ENCODE results near the gene XNDC1N. TPM values are rescaled to one million over a fixed set of nuclear protein-coding genes. Genes with fewer than 3 reads are reported as not detected.

Gene XNDC1N
- total and polyA plus RNA-seq, 9 of the 15 experiments (the other 6 are each of a cell fraction or from before 2014, with no cell fraction given) = 6.8 to 11.4 (median 9.7) TPM

GRCh38 chr11:71963468-71963867 lies 35.1 kb upstream of the XNDC1N start:
- ChIA-PET CTCF (ENCODE audit: low intra/inter-chr PET ratio) (no interaction called here), POLR2A (no interaction called here)
- H3K4me2 ChIP-seq (ENCODE audit: insufficient read depth, low read length) = no peak overlapping the region
- H3K27ac ChIP-seq (ENCODE audit: extremely low read depth, low read depth, low read length) = no peak overlapping the region
- no peaks in the 10 kb centered on the region for H3K27me3 ChIP-seq (ENCODE audit: control insufficient read depth in 2 of 2, insufficient read depth in 2 of 2, low read length in 2 of 2)
- no peak overlapping the region for H3K4me3 ChIP-seq
- intact Hi-C loops (cut with micrococcal nuclease) (no loop called here), in situ Hi-C loops (cut with MboI) (no loop called here)
- TF ChIP-seq CHD1 (IDR thresholded peaks at IDR 0.05; ENCODE audit: low read length) (no peak), ZNF354B (CRISPR knock-in tag; IDR thresholded peaks at IDR 0.05) (peak; percentile 65), ZNF507 (tag; conservative IDR thresholded peaks at IDR 0.05) (peak; percentile 95), NONO (IDR thresholded peaks at IDR 0.05; ENCODE audit: low read depth in 2 of 2, low read length in 1 of 2) (no peak)
- TF ChIP-seq, protein P1, sequence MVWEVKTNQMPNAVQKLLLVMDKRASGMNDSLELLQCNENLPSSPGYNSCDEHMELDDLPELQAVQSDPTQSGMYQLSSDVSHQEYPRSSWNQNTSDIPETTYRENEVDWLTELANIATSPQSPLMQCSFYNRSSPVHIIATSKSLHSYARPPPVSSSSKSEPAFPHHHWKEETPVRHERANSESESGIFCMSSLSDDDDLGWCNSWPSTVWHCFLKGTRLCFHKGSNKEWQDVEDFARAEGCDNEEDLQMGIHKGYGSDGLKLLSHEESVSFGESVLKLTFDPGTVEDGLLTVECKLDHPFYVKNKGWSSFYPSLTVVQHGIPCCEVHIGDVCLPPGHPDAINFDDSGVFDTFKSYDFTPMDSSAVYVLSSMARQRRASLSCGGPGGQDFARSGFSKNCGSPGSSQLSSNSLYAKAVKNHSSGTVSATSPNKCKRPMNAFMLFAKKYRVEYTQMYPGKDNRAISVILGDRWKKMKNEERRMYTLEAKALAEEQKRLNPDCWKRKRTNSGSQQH (CRISPR knock-in tag; IDR thresholded peaks at IDR 0.05) = no peak
- peaks cover 3 to 4% of the 10 kb centered on the region in 2 experiments; a peak in 3 of 5 replicates for H3K4me1 ChIP-seq (replicated peaks in 1 of 2; ENCODE audit: control insufficient read depth in 2 of 2, insufficient read depth in 2 of 2, low read length in 2 of 2)
- peaks cover 6% of the 10 kb centered on the region; the same call in 1 of the 3 replicates for H3K79me2 ChIP-seq (ENCODE audit: control insufficient read depth, insufficient read depth, low read length)
- H3K9ac ChIP-seq (ENCODE audit: insufficient read depth in 1 of 2, low read depth in 2 of 2, low read length in 2 of 2) = no peak overlapping the region
- peaks cover 58% of the 10 kb centered on the region for H3K36me3 ChIP-seq (ENCODE audit: control insufficient read depth, insufficient read depth, low read length)
- no peaks in the 10 kb centered on the region for H3K9me3 ChIP-seq (replicated peaks; ENCODE audit: control insufficient read depth, insufficient read depth, low read depth, low read length)
- H4K20me1 ChIP-seq (replicated peaks; ENCODE audit: control insufficient read depth, insufficient read depth, low read length) = no peaks in the 10 kb centered on the region
- no peak overlapping the region for H2AFZ ChIP-seq (ENCODE audit: low read depth, low read length)
- no TSS peak for BruUV-seq (replicated peaks)
- WGBS (ENCODE audit: insufficient coverage, low coverage, missing lambda C conversion rate) = 92% methylated on average over 8 of the region's 8 CpGs
- no peaks in the 10 kb centered on the region for H3K9me1 ChIP-seq (ENCODE audit: control insufficient read depth, insufficient read depth, low read length)
- DNase-seq (ENCODE audit: extremely low read depth in 1 of 4, low spot score in 3 of 4) = no peak
- no peak for FAIRE-seq
- no peak for ATAC-seq
